Tibial nerve (tissue), 4 donors: ENCODE data around the gene CAPG.

Experiments
- EP300 ChIP-seq, 2 donors: sonication (generic); formaldehyde crosslinking; IDR thresholded peaks; one replicate each; pipeline ENCODE4 v1.6.1; 2017; ENCODE audit warnings: antibody characterized with exemption in 2 of 2, mild to moderate bottlenecking in 1 of 2
- POLR2A ChIP-seq, 2 donors: fragments of 450-650 bp; IDR thresholded peaks; one replicate each; pipeline ENCODE4 v1.6.1; 2017; ENCODE audit warnings: antibody characterized with exemption in 2 of 2, mild to moderate bottlenecking in 2 of 2, moderate library complexity in 2 of 2
- TF ChIP-seq, protein P1 (sequence below), 5 experiments: fragments of 200-600 bp in 3 of 5; fragments of 450-650 bp in 2 of 5; sonication (generic) in 3 of 5; IDR thresholded peaks; one replicate each; pipeline ENCODE4 v1.5.1; 2016 to 2019; ENCODE audit warnings: antibody characterized with exemption in 5 of 5, mild to moderate bottlenecking in 3 of 5, moderate library complexity in 2 of 5

DNA sequence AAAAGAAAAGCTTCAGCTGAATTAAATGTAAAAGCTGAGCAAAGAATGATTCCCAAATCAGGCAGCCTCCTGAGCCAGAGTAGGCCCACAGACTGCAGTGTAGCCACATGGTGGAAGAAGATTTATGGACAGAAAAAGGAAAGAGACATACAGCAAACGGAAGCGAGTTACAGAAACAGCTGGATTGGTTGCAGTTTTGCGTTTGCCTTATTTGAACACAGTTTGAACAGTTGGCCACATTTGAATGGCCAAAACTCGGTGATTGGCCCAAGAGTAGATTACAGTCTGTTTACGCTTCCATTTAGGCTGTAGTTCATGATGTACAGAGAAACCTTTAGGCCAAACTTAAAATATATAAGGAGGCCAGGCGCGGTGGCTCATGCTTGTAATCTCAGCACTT is 43.4 kb upstream of the CAPG start:
- TF ChIP-seq, protein P1, sequence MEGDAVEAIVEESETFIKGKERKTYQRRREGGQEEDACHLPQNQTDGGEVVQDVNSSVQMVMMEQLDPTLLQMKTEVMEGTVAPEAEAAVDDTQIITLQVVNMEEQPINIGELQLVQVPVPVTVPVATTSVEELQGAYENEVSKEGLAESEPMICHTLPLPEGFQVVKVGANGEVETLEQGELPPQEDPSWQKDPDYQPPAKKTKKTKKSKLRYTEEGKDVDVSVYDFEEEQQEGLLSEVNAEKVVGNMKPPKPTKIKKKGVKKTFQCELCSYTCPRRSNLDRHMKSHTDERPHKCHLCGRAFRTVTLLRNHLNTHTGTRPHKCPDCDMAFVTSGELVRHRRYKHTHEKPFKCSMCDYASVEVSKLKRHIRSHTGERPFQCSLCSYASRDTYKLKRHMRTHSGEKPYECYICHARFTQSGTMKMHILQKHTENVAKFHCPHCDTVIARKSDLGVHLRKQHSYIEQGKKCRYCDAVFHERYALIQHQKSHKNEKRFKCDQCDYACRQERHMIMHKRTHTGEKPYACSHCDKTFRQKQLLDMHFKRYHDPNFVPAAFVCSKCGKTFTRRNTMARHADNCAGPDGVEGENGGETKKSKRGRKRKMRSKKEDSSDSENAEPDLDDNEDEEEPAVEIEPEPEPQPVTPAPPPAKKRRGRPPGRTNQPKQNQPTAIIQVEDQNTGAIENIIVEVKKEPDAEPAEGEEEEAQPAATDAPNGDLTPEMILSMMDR (IDR thresholded peaks at IDR 0.05), result no peak
- TF ChIP-seq POLR2A (IDR thresholded peaks at IDR 0.05) (no peak), EP300 (IDR thresholded peaks at IDR 0.05) (no peak)
